HG03103 (cell line): Measurements from ENCODE around the gene RMND5A.
A peak's percentile ranks its signal among the peaks of the same experiment; 100 is the strongest.
"Not testable (repeated sequence)": the region's sequence is repeated elsewhere in the genome, so short reads cannot be mapped to it uniquely, and the experiment has no call there.

Experiments
- ATAC-seq: cut with Tn5 transposase; IDR thresholded peaks from one replicate; pipeline ENCODE4 v1.9.1; 2021; ENCODE audit warnings: low read depth; ENCODE audit not compliant: unreplicated experiment

Gene RMND5A

GRCh38 chr2:86708126-86708525 lies 12.0 kb upstream of the RMND5A start:
- not testable (repeated sequence) for ATAC-seq

- not testable (repeated sequence) for ATAC-seq
Observed at GRCh38 chr2:86714579-86715173, 5.4 kb upstream of the RMND5A start.

DNA sequence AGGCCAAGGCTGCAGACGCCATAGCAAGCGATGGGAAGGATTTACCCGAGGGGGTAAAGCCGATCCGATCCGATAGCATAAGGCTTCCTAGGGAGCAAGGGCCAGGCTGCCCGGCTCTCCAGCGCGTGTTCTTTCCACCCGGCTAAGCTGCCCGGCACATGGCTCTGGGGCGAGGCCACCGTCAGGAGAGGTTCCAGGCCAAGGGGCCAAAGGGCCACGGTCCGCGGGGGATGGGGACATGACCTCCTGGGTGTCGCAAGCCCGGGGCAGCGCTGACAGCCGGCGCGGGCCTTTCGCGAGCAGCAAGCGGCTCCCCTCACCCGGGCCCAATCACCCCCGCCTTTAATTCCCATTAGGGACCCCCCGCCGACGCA lies 841 bp upstream of the RMND5A start:
- not testable (repeated sequence) for ATAC-seq

- peak; percentile 10 for ATAC-seq
Observed at GRCh38 chr2:86720540-86721320, 639 bp downstream of the RMND5A start.

DNA sequence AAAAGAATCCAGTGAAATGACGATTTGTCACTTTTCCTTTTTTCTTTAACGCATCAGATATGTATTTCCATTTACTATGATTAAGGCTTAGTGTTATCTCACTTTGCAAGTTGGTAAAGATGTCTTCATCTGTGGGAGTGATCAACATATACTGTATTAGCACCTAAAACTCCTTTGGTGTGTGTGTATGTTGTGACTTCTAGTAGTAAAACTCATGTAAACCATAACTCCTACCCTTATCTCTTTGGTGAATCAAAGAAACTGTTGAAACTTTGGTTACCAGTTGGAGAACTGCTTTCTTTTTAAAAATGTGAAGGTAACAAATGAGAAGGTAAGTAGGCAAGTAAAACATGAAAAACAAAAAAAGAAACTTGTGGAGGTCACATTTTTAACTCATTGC lies 5.6 kb downstream of the RMND5A start:
- not testable (repeated sequence) for ATAC-seq

- ATAC-seq = not testable (repeated sequence)
Observed at GRCh38 chr2:86732040-86732525, 12.0 kb downstream of the RMND5A start.

GRCh38 chr2:86732837-86733236 lies 12.7 kb downstream of the RMND5A start:
- ATAC-seq = not testable (repeated sequence)

- ATAC-seq = not testable (repeated sequence)
Observed at GRCh38 chr2:86733528-86733927, 13.4 kb downstream of the RMND5A start.

DNA sequence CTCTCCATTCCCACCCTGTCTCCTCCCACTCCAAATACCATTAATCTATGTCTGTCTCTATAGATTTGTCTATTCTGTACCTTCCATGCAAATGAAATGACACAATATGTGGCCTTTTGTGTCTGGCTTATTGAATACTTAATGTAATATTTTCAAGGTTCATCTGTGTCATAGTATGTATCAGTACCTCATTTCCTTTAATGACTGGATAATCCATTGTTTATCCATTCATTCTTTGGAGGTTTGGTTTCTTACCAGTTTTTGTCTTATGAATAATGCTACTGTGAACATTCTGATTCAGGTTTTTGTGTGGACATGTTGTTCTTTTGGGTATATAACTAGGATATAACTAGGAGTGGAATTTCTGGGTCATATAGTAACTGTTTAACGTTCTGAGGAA lies 14.8 kb downstream of the RMND5A start:
- not testable (repeated sequence) for ATAC-seq

GRCh38 chr2:86739485-86739884 lies 19.4 kb downstream of the RMND5A start:
- not testable (repeated sequence) for ATAC-seq

DNA sequence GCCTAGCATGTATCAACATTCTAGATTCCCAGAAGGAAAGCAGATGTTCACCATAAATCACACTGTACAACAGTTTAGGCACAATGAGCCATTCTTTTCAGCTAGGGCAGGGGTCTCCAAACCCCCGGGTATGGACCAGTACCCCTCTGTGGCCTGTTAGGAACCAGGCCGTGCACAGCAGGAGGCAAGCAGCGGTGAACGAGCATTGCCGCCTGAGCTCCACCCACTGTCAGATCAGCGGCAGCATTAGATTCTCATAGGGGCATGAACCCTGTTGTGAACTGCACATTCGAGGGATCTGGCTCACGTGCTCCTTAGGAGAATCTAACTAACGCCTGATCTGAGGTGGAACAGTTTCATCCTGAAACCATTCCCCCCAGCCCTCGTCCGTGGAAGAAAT lies 19.8 kb downstream of the RMND5A start:
- ATAC-seq = not testable (repeated sequence)

DNA sequence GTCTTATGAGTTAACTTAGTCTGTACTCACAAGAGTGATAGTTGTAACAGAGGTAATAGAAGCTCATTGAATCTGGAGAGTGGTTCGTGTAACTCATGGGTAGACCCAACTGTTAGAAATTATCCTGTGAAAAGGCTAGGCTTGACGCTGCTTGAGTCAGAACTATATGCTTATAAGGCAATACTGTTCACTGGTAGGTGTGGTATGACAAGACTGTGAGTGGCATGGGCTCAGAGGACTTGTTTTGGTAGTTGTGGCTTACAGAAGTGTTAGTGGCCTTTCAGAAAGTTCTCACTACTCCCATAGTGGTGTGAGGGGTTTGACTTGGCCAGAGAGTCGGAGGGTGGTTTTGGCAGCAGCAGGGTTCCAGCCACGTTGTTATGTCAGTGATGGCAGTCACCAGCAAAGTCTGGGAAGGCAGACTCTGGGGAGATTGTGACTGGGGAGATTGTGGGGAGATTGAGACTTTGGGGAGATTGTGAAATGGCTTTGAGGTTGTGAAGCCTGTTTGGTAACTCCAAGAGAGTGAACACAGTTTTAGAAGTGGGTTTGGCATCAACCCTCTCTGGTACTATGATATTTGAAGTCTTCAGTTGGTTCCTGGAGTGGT lies 21.9 kb downstream of the RMND5A start:
- ATAC-seq = not testable (repeated sequence)

- ATAC-seq = no peak
Observed at GRCh38 chr2:86744152-86744551, 24.1 kb downstream of the RMND5A start.

DNA sequence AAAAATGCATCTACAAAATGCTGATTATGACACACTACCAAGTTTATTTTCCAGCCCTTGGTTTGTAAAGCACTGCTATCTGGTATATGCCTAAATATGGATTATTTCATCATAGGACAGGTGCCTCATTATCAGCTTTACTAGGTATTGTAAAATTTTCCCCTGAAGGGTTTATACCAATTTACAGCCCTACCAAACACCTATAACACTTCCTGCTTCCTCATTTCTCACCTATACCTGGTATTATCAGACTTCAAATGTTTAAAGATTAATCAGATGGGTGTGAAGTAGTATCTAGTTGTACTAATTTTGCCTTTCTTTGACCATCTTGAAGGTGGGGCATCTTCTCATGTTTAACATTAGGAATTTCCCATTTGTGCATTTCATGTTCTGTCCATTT lies 26.8 kb downstream of the RMND5A start:
- no peak for ATAC-seq

DNA sequence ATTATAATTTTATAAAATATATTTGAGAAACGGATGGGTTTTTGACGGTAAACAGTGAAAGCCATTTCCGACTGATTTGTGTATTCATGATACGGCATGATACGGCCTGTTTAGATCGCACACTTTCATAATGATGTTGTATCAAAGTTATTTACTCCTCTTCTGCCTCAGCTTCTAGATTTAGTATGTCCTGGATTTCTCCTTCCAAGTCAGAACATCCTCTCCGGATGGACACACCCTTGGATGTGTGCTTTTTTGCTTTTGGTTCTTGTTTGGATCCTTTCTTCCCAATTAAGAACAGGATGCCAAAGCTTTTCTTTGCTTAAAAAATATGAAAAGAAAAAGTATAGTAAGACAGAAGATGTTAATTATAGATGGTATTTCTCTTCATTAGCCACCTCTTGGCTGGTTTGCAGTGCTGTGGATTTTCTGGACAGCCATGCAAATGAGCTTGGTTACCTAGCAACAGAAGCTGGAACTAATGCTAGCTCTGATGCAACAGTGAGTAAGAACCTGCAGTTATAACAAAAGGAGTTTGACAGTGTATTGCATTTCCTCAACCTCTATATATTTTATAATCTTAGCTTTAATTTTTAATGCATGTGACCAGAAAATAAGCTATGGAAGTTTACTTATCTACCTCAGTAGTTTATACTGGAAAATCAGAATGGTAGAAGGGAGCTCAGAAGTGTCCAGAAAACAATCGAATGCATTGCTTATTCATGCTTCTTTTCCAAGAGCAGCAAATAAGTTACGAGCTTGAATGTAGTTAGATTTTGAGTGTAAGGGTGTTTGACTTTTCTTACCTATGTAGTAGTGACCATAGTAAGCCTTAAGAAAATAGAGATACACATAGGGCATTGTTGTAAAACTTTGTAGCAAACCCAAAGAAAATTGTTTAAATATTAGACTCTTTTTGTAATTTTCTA lies 27.9 kb downstream of the RMND5A start:
- no peak for ATAC-seq

DNA sequence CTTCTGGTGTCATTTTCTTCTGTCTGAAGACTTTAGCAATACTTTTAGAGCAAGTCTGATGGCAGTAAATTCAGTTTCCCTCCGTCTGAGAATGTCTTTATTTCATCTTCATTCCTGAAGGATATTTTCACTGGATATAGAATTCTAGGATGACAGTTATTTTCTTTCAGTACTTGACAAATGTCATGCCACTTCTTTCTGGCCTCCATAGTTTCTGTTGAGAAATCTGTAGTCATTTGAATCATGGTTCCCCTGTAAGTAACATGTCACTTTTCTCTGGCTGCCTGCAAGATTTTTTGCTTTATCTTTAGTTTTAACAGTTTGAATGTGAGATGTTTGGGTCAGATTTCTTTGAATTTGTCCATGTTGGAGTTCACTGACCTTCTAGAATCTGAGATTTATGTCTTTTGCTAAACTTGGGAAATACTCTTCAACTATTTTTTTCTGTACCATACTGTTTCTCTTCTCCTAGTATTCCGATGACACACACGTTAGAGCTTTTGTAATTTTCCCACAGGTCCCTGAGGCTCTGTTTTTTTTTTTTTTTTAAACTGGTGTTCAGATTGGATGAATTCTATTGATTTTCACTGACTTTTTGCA lies 30.2 kb downstream of the RMND5A start:
- ATAC-seq = no peak

DNA sequence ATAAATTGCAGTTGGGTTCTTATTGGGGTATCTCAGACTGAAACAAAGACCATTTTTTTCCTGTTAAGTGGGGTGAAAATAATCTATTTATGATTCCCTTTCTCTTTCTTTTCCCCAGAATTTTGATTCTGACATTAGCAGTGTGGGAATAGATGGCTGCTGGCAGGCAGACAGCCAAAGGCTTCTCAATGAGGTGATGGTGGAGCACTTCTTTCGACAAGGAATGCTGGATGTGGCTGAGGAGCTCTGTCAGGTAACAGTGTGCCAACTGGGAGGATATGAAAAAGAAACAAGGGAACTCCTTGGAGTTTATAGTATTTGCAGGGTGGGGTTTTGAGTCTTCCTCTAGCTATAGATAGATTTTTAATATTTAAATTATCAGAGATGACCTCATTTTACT lies 31.7 kb downstream of the RMND5A start:
- no peak for ATAC-seq

- ATAC-seq = no peak
Observed at GRCh38 chr2:86752934-86753333, 32.8 kb downstream of the RMND5A start.

GRCh38 chr2:86753606-86754005 lies 33.5 kb downstream of the RMND5A start:
- no peak for ATAC-seq

GRCh38 chr2:86758405-86758804 lies 38.3 kb downstream of the RMND5A start:
- no peak for ATAC-seq
